Mucosa of rectum (tissue), 2 donors: ENCODE measurements around the gene DENND1A.

ENCODE experiments used
- H3K27ac ChIP-seq, 2 donors: one replicate each; pipeline ENCODE4 v1.7.0; 2013; ENCODE audit warnings: inconsistent platforms in 2 of 2, low read depth in 2 of 2, low read length in 2 of 2
- H3K27me3 ChIP-seq, 2 donors: one replicate each; pipeline ENCODE4 v1.7.0; 2013; ENCODE audit warnings: low read length in 2 of 2; ENCODE audit not compliant: control insufficient read depth in 2 of 2, insufficient read depth in 2 of 2
- H3K36me3 ChIP-seq, 2 donors: one replicate each; pipeline ENCODE4 v1.7.0; 2013; ENCODE audit warnings: low read length in 2 of 2; ENCODE audit not compliant: control insufficient read depth in 2 of 2, insufficient read depth in 2 of 2
- H3K4me1 ChIP-seq, 2 donors: one replicate each; pipeline ENCODE4 v1.7.0; 2013; ENCODE audit warnings: low read length in 2 of 2, mild to moderate bottlenecking in 1 of 2; ENCODE audit not compliant: control insufficient read depth in 2 of 2, insufficient read depth in 2 of 2
- H3K4me3 ChIP-seq, 2 donors: one replicate each; pipeline ENCODE4 v1.7.0; 2013; ENCODE audit warnings: low read length in 2 of 2
- H3K9ac ChIP-seq, 2 donors: one replicate each; pipeline ENCODE4 v1.7.0; 2013; ENCODE audit warnings: low read length in 2 of 2, low read depth in 1 of 2, mild to moderate bottlenecking in 1 of 2
- H3K9me3 ChIP-seq, 2 donors: one replicate each; pipeline ENCODE4 v1.7.0; 2013; ENCODE audit warnings: low read length in 2 of 2; ENCODE audit not compliant: control insufficient read depth in 2 of 2
- donor health status: healthy.
- donor health status: Normal muscosa, but diverticular disease.

DENND1A gene

DNA sequence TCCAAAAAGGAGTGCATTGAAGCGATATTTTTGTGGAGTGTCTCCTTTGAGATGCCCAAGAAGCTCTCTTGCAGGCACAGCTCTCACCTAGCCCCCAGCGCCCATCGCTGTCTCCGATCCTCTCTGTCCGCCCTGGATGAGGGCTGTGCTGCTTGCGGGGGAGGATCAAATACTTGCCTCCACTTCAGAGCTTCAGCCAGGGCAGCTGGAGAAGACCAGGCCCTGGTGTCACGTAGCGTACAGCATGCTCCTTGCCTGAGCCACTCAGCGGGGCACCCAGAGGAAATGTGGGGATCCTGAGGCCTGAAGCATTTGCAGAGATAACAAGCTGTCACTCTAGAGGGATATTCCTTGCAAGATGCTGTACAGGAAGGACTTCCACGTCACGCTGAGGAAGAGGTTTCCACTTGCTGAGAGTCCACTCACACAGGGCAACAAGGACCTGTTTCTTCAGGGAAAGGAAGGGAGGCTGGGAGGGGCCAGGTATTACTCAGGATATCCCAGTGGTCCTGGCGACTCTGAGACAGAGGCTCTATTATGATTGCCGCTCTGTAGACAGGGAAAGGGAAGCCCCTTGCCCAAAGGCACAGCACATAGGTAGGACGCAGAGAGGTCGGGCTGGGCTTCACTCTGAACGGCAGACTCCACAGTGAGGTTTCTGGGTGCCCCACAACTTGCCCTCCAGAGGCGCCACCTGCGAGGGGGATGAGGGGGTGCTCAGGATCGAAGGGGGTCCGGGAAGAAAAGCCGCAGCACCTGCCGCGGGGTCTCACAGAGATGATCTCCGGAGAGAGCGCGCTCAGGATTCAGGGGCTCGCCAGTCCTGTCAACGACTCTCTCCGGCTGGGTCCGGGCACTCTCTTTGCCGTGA lies 510.0 kb downstream of the DENND1A start:
- Histone ChIP-seq H3K9ac (no peak overlapping the region), H3K27me3 (no peaks in the 10 kb centered on the region), H3K27ac (no peak overlapping the region), H3K36me3 (peaks cover 12 to 19% of the 10 kb centered on the region in 2 donors), H3K9me3 (no peaks in the 10 kb centered on the region), H3K4me3 (no peak overlapping the region), H3K4me1 (no peaks in the 10 kb centered on the region)

GRCh38 chr9:123419091-123419490 lies 510.8 kb downstream of the DENND1A start:
- Histone ChIP-seq H3K27ac (no peak overlapping the region), H3K9me3 (no peaks in the 10 kb centered on the region), H3K4me1 (no peaks in the 10 kb centered on the region), H3K9ac (no peak overlapping the region), H3K36me3 (peaks cover 12 to 19% of the 10 kb centered on the region in 2 donors), H3K27me3 (no peaks in the 10 kb centered on the region), H3K4me3 (no peak overlapping the region)

GRCh38 chr9:123418506-123418905 lies 511.4 kb downstream of the DENND1A start:
- H3K27me3 ChIP-seq: no peaks in the 10 kb centered on the region
- no peak overlapping the region for H3K27ac ChIP-seq
- H3K36me3 ChIP-seq: peaks cover 12 to 17% of the 10 kb centered on the region in 2 donors
- H3K4me3 ChIP-seq: no peak overlapping the region
- H3K4me1 ChIP-seq: no peaks in the 10 kb centered on the region
- H3K9me3 ChIP-seq: no peaks in the 10 kb centered on the region
- no peak overlapping the region for H3K9ac ChIP-seq

DNA sequence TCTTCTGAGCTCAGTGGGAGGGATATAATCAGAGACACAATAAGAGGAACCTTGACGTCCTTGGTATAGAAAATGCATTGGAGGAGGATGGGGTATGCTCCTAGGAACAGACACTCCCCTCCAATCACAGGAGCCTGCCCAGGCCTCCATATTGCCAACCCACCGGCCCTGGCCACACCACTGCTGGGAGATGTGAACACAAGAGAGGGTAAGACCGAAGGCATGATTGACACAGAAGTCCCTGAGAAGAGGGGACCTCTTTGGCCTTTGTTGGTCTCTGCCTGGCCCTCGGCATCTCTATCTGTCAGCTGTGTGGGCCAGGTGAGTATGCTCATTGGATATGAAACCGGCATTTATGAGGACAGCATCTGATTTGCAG lies 511.9 kb downstream of the DENND1A start:
- no peaks in the 10 kb centered on the region for H3K9me3 ChIP-seq
- H3K36me3 ChIP-seq: peaks cover 12 to 15% of the 10 kb centered on the region in 2 donors
- no peak overlapping the region for H3K9ac ChIP-seq
- H3K4me1 ChIP-seq: no peaks in the 10 kb centered on the region
- no peaks in the 10 kb centered on the region for H3K27me3 ChIP-seq
- no peak overlapping the region for H3K4me3 ChIP-seq
- no peak overlapping the region for H3K27ac ChIP-seq

GRCh38 chr9:123417289-123418051 lies 512.5 kb downstream of the DENND1A start:
- Histone ChIP-seq H3K27me3 (no peaks in the 10 kb centered on the region), H3K4me1 (no peaks in the 10 kb centered on the region), H3K4me3 (no peak overlapping the region), H3K9ac (no peak overlapping the region), H3K36me3 (peaks cover 9 to 11% of the 10 kb centered on the region in 2 donors), H3K27ac (no peak overlapping the region), H3K9me3 (no peaks in the 10 kb centered on the region)

DNA sequence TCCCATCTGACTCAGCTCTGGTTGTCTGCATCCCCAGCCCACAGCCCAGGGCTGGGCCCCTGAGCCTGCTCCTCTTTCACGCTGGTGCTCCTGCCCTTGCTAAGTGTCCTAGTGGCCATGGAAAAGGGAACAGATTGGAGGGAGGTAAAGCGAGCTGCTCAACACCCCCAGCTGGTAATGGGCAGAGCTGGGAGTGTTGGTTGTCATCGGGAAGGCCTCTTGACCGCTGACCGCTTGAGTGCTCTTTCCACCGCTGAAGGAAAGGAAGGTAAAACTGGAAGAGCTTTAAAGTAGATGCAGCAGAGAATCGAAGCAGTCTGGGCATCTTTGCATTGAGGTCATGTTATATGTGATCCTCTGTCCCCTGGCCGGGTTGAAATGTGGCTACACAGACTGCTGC lies 513.8 kb downstream of the DENND1A start:
- Histone ChIP-seq H3K4me1 (no peaks in the 10 kb centered on the region), H3K9ac (no peak overlapping the region), H3K4me3 (no peak overlapping the region), H3K9me3 (no peaks in the 10 kb centered on the region), H3K36me3 (peaks cover 9 to 14% of the 10 kb centered on the region in 2 donors), H3K27me3 (no peaks in the 10 kb centered on the region), H3K27ac (no peak overlapping the region)

GRCh38 chr9:123414936-123415930 lies 514.7 kb downstream of the DENND1A start:
- Histone ChIP-seq H3K27ac (no peak overlapping the region), H3K9ac (no peak overlapping the region), H3K4me1 (no peaks in the 10 kb centered on the region), H3K36me3 (peaks cover 9 to 16% of the 10 kb centered on the region in 2 donors), H3K9me3 (no peaks in the 10 kb centered on the region), H3K4me3 (no peak overlapping the region), H3K27me3 (no peaks in the 10 kb centered on the region)

- Histone ChIP-seq H3K27ac (no peak overlapping the region), H3K4me3 (no peak overlapping the region), H3K9me3 (no peaks in the 10 kb centered on the region), H3K27me3 (no peaks in the 10 kb centered on the region), H3K36me3 (peaks cover 3 to 8% of the 10 kb centered on the region in 2 donors), H3K9ac (no peak overlapping the region), H3K4me1 (no peaks in the 10 kb centered on the region)
These were observed 515.7 kb downstream of the DENND1A start for GRCh38 chr9:123414204-123414603.

DNA sequence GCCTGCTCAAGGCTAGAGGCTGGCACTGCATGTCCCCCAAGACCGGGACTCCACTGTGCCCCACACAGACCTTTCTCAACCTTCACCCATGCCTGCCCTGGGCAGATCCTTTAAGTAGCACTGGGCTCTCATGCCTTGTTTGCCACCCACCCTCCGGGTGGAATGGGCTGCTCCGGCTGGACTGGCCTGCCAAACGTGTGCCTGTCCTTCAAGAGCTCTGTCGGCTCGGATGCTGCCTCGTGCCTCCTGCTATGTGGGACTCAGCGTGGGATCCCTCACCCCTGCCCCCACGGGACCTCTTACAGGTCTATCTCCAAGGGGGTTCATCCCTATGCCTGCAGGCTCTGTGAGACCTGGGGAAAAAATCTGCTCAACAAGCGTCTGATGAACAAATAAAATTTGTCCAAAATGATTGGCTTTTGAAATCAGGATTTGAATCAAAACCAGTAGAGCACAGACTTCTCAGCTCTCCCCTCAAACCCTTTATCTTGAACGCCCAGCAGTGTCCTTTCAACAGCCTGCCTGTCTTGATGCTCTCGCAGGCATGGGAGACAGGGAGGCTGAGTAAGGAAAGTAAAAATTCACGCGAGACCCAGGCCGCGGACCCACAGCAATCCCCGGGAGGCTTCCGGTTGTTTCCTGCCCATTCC lies 517.6 kb downstream of the DENND1A start:
- Histone ChIP-seq H3K27ac (no peak overlapping the region), H3K9me3 (no peaks in the 10 kb centered on the region), H3K4me3 (no peak overlapping the region), H3K27me3 (no peaks in the 10 kb centered on the region), H3K4me1 (no peaks in the 10 kb centered on the region), H3K9ac (no peak overlapping the region), H3K36me3 (peaks cover 3 to 5% of the 10 kb centered on the region in 2 donors)
